HG03095 (cell line): ENCODE measurements around the gene RBM15B.
"Not testable (repeated sequence)": the region's sequence is repeated elsewhere in the genome, so short reads cannot be mapped to it uniquely, and the experiment has no call there.

Experiments used
- ATAC-seq: cut with Tn5 transposase; IDR thresholded peaks from one replicate; pipeline ENCODE4 v1.9.1; 2021; ENCODE audit warnings: moderate library complexity; ENCODE audit not compliant: unreplicated experiment

The RBM15B gene

GRCh38 chr3:51375571-51375970 lies 15.5 kb upstream of the RBM15B start:
- ATAC-seq: no peak

GRCh38 chr3:51378065-51378464 lies 13.0 kb upstream of the RBM15B start:
- ATAC-seq: no peak

- no peak for ATAC-seq
Observed at GRCh38 chr3:51378726-51379125, 12.4 kb upstream of the RBM15B start.

GRCh38 chr3:51379301-51379700 lies 11.8 kb upstream of the RBM15B start:
- ATAC-seq: no peak

GRCh38 chr3:51379746-51380455 lies 11.2 kb upstream of the RBM15B start:
- ATAC-seq: no peak

GRCh38 chr3:51380601-51381332 lies 10.3 kb upstream of the RBM15B start:
- ATAC-seq: no peak

- no peak for ATAC-seq
Observed at GRCh38 chr3:51381333-51381705, 9.8 kb upstream of the RBM15B start.

- no peak for ATAC-seq
Observed at GRCh38 chr3:51382076-51382745, 8.9 kb upstream of the RBM15B start.

GRCh38 chr3:51382947-51383578 lies 8.0 kb upstream of the RBM15B start:
- no peak for ATAC-seq

GRCh38 chr3:51384055-51384725 lies 6.9 kb upstream of the RBM15B start:
- ATAC-seq: no peak

GRCh38 chr3:51384726-51385473 lies 6.2 kb upstream of the RBM15B start, which contains the start of gene MANF:
Gene MANF, plus strand, starts transcription at chr3:51385291. Its CDS starts 52 bp downstream, at chr3:51385343.
- ATAC-seq: peak; percentile 95

GRCh38 chr3:51385621-51386091 lies 5.4 kb upstream of the RBM15B start:
- ATAC-seq: no peak

- no peak for ATAC-seq
Observed at GRCh38 chr3:51386159-51386851, 4.8 kb upstream of the RBM15B start.

GRCh38 chr3:51386852-51387229 lies 4.2 kb upstream of the RBM15B start:
- no peak for ATAC-seq

GRCh38 chr3:51387281-51387680 lies 3.8 kb upstream of the RBM15B start:
- not testable (repeated sequence) for ATAC-seq

- ATAC-seq: no peak
Observed at GRCh38 chr3:51388286-51389029, 2.6 kb upstream of the RBM15B start.

GRCh38 chr3:51389423-51390183 lies 1.5 kb upstream of the RBM15B start:
- no peak for ATAC-seq
